Type B pancreatic cell (in vitro differentiated cells): ENCODE results near the gene MXRA7. TPM values are rescaled to one million over a fixed set of nuclear protein-coding genes. Genes with fewer than 3 reads are reported as not detected.
"Not testable (repeated sequence)": the region's sequence is repeated elsewhere in the genome, so short reads cannot be mapped to it uniquely, and the experiment has no call there.

Experiments
- DNase-seq: peaks from one replicate; pipeline ENCODE4 v3.0.0; 2021; ENCODE audit warnings: mixed read lengths; ENCODE audit not compliant: unreplicated experiment; ENCODE audit errors: extremely low spot score
- H3K27ac Mint-ChIP-seq: 2 replicates; pipeline ENCODE4 v1.8.0; 2021; ENCODE audit warnings: mild to moderate bottlenecking, mixed read lengths
- H3K27me3 Mint-ChIP-seq: 2 replicates; pipeline ENCODE4 v1.8.0; 2021; ENCODE audit warnings: mixed read lengths
- H3K36me3 Mint-ChIP-seq: 2 replicates; pipeline ENCODE4 v1.8.0; 2021; ENCODE audit warnings: mixed read lengths
- H3K4me1 Mint-ChIP-seq: one replicate; pipeline ENCODE4 v1.8.0; 2021; ENCODE audit warnings: mixed read lengths; ENCODE audit not compliant: unreplicated experiment
- H3K4me3 Mint-ChIP-seq: 2 replicates; pipeline ENCODE4 v1.8.0; 2021; ENCODE audit warnings: mild to moderate bottlenecking, mixed read lengths
- H3K9me3 Mint-ChIP-seq: 2 replicates; pipeline ENCODE4 v1.8.0; 2021; ENCODE audit warnings: mixed read lengths
- CTCF ChIP-seq: fragments of 200-600 bp; sonication (generic); conservative IDR thresholded peaks from 2 replicates; pipeline ENCODE4 v1.5.0; 2021; ENCODE audit warnings: antibody characterized with exemption, mild to moderate bottlenecking
- total RNA-seq: library from RNA; stranded (reverse); gene quantifications from 2 replicates; pipeline ENCODE4 v1.2.1, GENCODE V29; 2021; ENCODE audit warnings: low replicate concordance

The MXRA7 gene
- total RNA-seq, 1 donor from 2014 or later = 75.0 TPM

- Mint-ChIP-seq H3K36me3 (peaks cover 6% of the 10 kb centered on the region), H3K4me1 (peaks cover 9% of the 10 kb centered on the region), H3K27me3 (no peaks in the 10 kb centered on the region), H3K4me3 (no peak overlapping the region), H3K9me3 (no peaks in the 10 kb centered on the region), H3K27ac (no peak overlapping the region)
- no peak for DNase-seq
- no peak for TF ChIP-seq CTCF
Measured at GRCh38 chr17:76716146-76716838, 5.5 kb upstream of the MXRA7 start.

- no peak overlapping the region for H3K27ac Mint-ChIP-seq
Measured at GRCh38 chr17:76715496-76715830, 4.7 kb upstream of the MXRA7 start.

GRCh38 chr17:76714822-76715495 is 4.2 kb upstream of the MXRA7 start:
- Mint-ChIP-seq H3K27me3 (no peaks in the 10 kb centered on the region), H3K27ac (no peak overlapping the region), H3K4me3 (peak overlapping the region; percentile 10), H3K4me1 (peaks cover 12% of the 10 kb centered on the region), H3K9me3 (no peaks in the 10 kb centered on the region), H3K36me3 (peaks cover 6% of the 10 kb centered on the region)
- no peak for DNase-seq
- peak; percentile 94 for TF ChIP-seq CTCF

More at GRCh38 chr17:76715496-76715830, 4.7 kb upstream of the MXRA7 start:
- Mint-ChIP-seq H3K9me3 (no peaks in the 10 kb centered on the region), H3K36me3 (peaks cover 6% of the 10 kb centered on the region), H3K27me3 (no peaks in the 10 kb centered on the region), H3K4me1 (peaks cover 12% of the 10 kb centered on the region), H3K4me3 (no peak overlapping the region)
- DNase-seq = no peak
- no peak for TF ChIP-seq CTCF

DNA sequence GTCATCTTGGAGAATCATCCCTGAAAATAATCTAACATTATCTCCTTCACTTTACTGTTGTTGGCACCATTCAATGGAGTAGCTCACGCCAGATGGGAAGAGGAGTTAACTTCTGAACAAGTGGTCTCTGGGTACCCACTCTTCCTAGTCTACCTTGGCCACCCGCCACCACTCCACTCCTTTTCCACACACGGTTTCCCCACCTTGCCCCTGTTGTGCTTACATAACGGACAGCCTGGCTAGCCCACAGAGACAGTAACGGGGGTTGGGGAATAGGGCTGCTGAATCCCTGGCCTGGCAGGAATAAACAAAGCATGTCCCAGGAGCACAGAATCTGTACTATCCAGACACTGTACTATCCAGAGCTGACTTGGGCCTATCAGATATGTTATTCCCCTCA is 3.6 kb upstream of the MXRA7 start:
- Mint-ChIP-seq H3K36me3 (peaks cover 6% of the 10 kb centered on the region), H3K27me3 (no peaks in the 10 kb centered on the region), H3K4me3 (no peak overlapping the region), H3K4me1 (peaks cover 18% of the 10 kb centered on the region), H3K27ac (no peak overlapping the region), H3K9me3 (no peaks in the 10 kb centered on the region)
- no peak for TF ChIP-seq CTCF
- no peak for DNase-seq

- no peaks in the 10 kb centered on the region for H3K27me3 Mint-ChIP-seq
- DNase-seq = no peak
- no peak for TF ChIP-seq CTCF
- H3K36me3 Mint-ChIP-seq = peaks cover 3% of the 10 kb centered on the region
- no peak overlapping the region for H3K27ac Mint-ChIP-seq
- no peak overlapping the region for H3K4me3 Mint-ChIP-seq
- H3K4me1 Mint-ChIP-seq = peaks cover 24% of the 10 kb centered on the region
- no peaks in the 10 kb centered on the region for H3K9me3 Mint-ChIP-seq
Measured at GRCh38 chr17:76713765-76714164, 3.0 kb upstream of the MXRA7 start.

GRCh38 chr17:76712321-76712720 is 1.6 kb upstream of the MXRA7 start:
- DNase-seq, H3K27me3 Mint-ChIP-seq, H3K9me3 Mint-ChIP-seq, H3K36me3 Mint-ChIP-seq: not testable (repeated sequence)
- Mint-ChIP-seq H3K4me1 (peaks cover 37% of the 10 kb centered on the region), H3K4me3 (peak overlapping the region; percentile 34), H3K27ac (peak overlapping the region; percentile 51)

- H3K27ac Mint-ChIP-seq = peak overlapping the region; percentile 90
- H3K36me3 Mint-ChIP-seq, H3K9me3 Mint-ChIP-seq, H3K27me3 Mint-ChIP-seq, DNase-seq: not testable (repeated sequence)
- H3K4me1 Mint-ChIP-seq = peaks cover 41% of the 10 kb centered on the region
- H3K4me3 Mint-ChIP-seq = peak overlapping the region; percentile 93
Measured at GRCh38 chr17:76709951-76710862, 558 bp downstream of the MXRA7 start.
